ENCODE data around the gene FHAD1. TPM values are rescaled to one million over a fixed set of nuclear protein-coding genes. Genes with fewer than 3 reads are reported as not detected.

Gene FHAD1
- total RNA-seq, 1 experiment from 2014 or later: 1.9 TPM

- no peak overlapping the region for H2AK5ac ChIP-seq (ENCODE audit: insufficient read length, low read length)
- H3K79me2 ChIP-seq (ENCODE audit: insufficient read depth, low read length): no peaks in the 10 kb centered on the region
- no peak overlapping the region for H3K27ac ChIP-seq (ENCODE audit: insufficient read length, low read depth, low read length)
- no CpG with 5 or more reads among the region's 6 CpGs for WGBS (ENCODE audit: extremely low coverage, insufficient read length, low lambda C conversion rate)
- H3K79me1 ChIP-seq (ENCODE audit: insufficient read depth, low read depth, low read length, poor library complexity, severe bottlenecking): no peaks in the 10 kb centered on the region
- no peak overlapping the region for H3T11ph ChIP-seq (ENCODE audit: low read length)
- no peak overlapping the region for H2BK20ac ChIP-seq (ENCODE audit: low read depth, low read length, poor library complexity, severe bottlenecking)
- no peak overlapping the region for H4K8ac ChIP-seq (replicated peaks; ENCODE audit: insufficient read length, low read depth, low read length)
- H3K23ac ChIP-seq (ENCODE audit: insufficient read length, low read depth, low read length): no peak overlapping the region
- H2AFZ ChIP-seq (ENCODE audit: low read length): no peak overlapping the region
- no peak for TF ChIP-seq CTCF (conservative IDR thresholded peaks at IDR 0.05)
- DNase-seq: no peak
- H4K91ac ChIP-seq (ENCODE audit: insufficient read length, low read depth, low read length): no peak overlapping the region
- no peaks in the 10 kb centered on the region for H3K4me1 ChIP-seq (ENCODE audit: insufficient read depth, low read length)
- H2BK12ac ChIP-seq (ENCODE audit: insufficient read length, low read depth, low read length): no peak overlapping the region
- H3K27me3 Mint-ChIP-seq (ENCODE audit: low read depth): peaks cover 19% of the 10 kb centered on the region
- no peaks in the 10 kb centered on the region for H3K9me3 ChIP-seq (ENCODE audit: control insufficient read depth, low read depth, low read length)
- no peak overlapping the region for H4K5ac ChIP-seq (ENCODE audit: insufficient read length, low read depth, low read length)
- H3K27me3 ChIP-seq (ENCODE audit: insufficient read depth, low read length): no peaks in the 10 kb centered on the region
- H3K4me3 Mint-ChIP-seq: no peak overlapping the region
- H3K36me3 Mint-ChIP-seq (ENCODE audit: insufficient read depth in 1 of 3, low read depth in 3 of 3): no peaks in the 10 kb centered on the region
- H3K9me3 Mint-ChIP-seq: no peaks in the 10 kb centered on the region
- H2BK5ac ChIP-seq (ENCODE audit: insufficient read length, low read length): no peak overlapping the region
- H3K4me2 ChIP-seq (ENCODE audit: insufficient read depth, insufficient read length, low read length): no peak overlapping the region
- no peak overlapping the region for H2BK15ac ChIP-seq (ENCODE audit: low read depth, low read length)
- H3K27ac Mint-ChIP-seq: no peak overlapping the region
- H3K18ac ChIP-seq (ENCODE audit: insufficient read length, low read depth, low read length): no peak overlapping the region
- peaks cover 5 to 18% of the 10 kb centered on the region in 2 experiments for H3K4me1 Mint-ChIP-seq
- no peak overlapping the region for H3K9ac ChIP-seq (ENCODE audit: extremely low read depth, insufficient read length, low read length)
- H2BK120ac ChIP-seq (ENCODE audit: low read depth, low read length, poor library complexity, severe bottlenecking): no peak overlapping the region
- no peaks in the 10 kb centered on the region for H3K23me2 ChIP-seq (ENCODE audit: insufficient read length, low read depth, low read length, poor library complexity, severe bottlenecking)
- H4K20me1 ChIP-seq (ENCODE audit: control insufficient read depth, insufficient read depth, insufficient read length): no peaks in the 10 kb centered on the region
- H3K56ac ChIP-seq (ENCODE audit: insufficient read length, low read depth, low read length): no peak overlapping the region
- no peak overlapping the region for H3K4ac ChIP-seq (ENCODE audit: low read depth, low read length)
- H3K14ac ChIP-seq (ENCODE audit: insufficient read depth, low read length): no peak overlapping the region
These were observed 107.5 kb downstream of the FHAD1 start for GRCh38 chr1:15354580-15354965.
